ENCODE measurements around the gene MVD.

MVD gene

GRCh38 chr16:88697116-88697830 is 34.4 kb upstream of the MVD start:
- no peak for DNase-seq

- DNase-seq, result no peak
These were observed 33.5 kb upstream of the MVD start for GRCh38 chr16:88696441-88696840.

- DNase-seq, result no peak
These were observed 32.9 kb upstream of the MVD start for GRCh38 chr16:88695753-88696152.

- no peak for DNase-seq
These were observed 32.3 kb upstream of the MVD start for GRCh38 chr16:88695218-88695617.

GRCh38 chr16:88694221-88695087 is 31.6 kb upstream of the MVD start:
- no peak for DNase-seq

GRCh38 chr16:88693420-88694177 is 30.7 kb upstream of the MVD start:
- DNase-seq, result no peak

GRCh38 chr16:88692861-88693260 is 30.0 kb upstream of the MVD start:
- no peak for DNase-seq

- DNase-seq, result peak; percentile 80 to 94 (median 88)
These were observed 29.2 kb upstream of the MVD start for GRCh38 chr16:88691924-88692560.

- DNase-seq, result no peak
These were observed 28.4 kb upstream of the MVD start for GRCh38 chr16:88691129-88691813.

GRCh38 chr16:88690341-88691128 is 27.6 kb upstream of the MVD start:
- DNase-seq, result no peak

GRCh38 chr16:88688013-88688778 is 25.3 kb upstream of the MVD start:
- no peak for DNase-seq

- DNase-seq, result no peak
These were observed 24.8 kb upstream of the MVD start for GRCh38 chr16:88687676-88688012.

- DNase-seq, result no peak
These were observed 24.3 kb upstream of the MVD start for GRCh38 chr16:88687254-88687576.

- peak; percentile 90 to 96 (median 95) for DNase-seq
These were observed 23.8 kb upstream of the MVD start, which contains the start of gene SNAI3 for GRCh38 chr16:88686439-88687253. SNAI3 (minus strand) TSS chr16:88686507; CDS start chr16:88686406, 101 bp downstream.

GRCh38 chr16:88686062-88686438 is 23.2 kb upstream of the MVD start:
- DNase-seq, result peak; percentile 50 to 70 (median 52)

- DNase-seq, result peak; percentile 85 to 91 (median 90)
These were observed 22.5 kb upstream of the MVD start for GRCh38 chr16:88685156-88686061.

- DNase-seq, result no peak
These were observed 21.8 kb upstream of the MVD start for GRCh38 chr16:88684569-88685155.

GRCh38 chr16:88681709-88682451 is 19.0 kb upstream of the MVD start:
- DNase-seq, result peak; percentile 93 to 95 (median 93)
